ENCODE results near the gene CST6.
"Not testable (repeated sequence)": the region's sequence is repeated elsewhere in the genome, so short reads cannot be mapped to it uniquely, and the experiment has no call there.

DNA sequence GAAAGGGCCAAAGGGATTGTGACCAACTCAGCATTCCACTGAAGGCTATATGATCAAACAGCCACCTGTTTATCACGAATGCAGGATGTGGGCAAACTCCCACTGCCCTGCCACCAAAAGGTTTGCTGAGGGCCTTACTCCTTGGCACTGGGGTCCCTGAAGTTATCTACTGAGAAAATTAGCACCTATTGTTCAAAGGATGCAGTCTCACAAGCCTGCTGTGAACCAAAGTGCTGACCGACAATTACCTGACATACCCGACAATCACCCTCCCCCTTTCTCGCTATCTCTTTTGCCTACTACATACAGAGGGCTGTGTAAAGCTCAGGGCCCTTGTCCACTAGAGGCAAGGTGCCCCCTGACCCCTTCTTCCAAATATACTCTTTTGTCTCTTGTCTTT is 1.8 kb upstream of the CST6 start:
- not testable (repeated sequence) for TF ChIP-seq MAZ (IDR thresholded peaks at IDR 0.05; ENCODE audit: borderline replicate concordance, low read depth, low read length); USF2 (IDR thresholded peaks at IDR 0.05; ENCODE audit: low read depth, low read length)

All from IMR-90 (cell line).